ENCODE data around the gene SGPP2.

The SGPP2 gene

GRCh38 chr2:222479859-222480258 is 55.5 kb downstream of the SGPP2 start:
- DNase-seq, result no peak

- no peak for DNase-seq
Measured at GRCh38 chr2:222480497-222480896, 56.2 kb downstream of the SGPP2 start.

GRCh38 chr2:222481941-222482340 is 57.6 kb downstream of the SGPP2 start:
- no peak for DNase-seq

GRCh38 chr2:222483513-222484039 is 59.2 kb downstream of the SGPP2 start:
- no peak for DNase-seq

- DNase-seq, result no peak
Measured at GRCh38 chr2:222485367-222486211, 61.2 kb downstream of the SGPP2 start.

- DNase-seq, result no peak
Measured at GRCh38 chr2:222490131-222490530, 65.8 kb downstream of the SGPP2 start.

GRCh38 chr2:222492683-222493082 is 68.3 kb downstream of the SGPP2 start:
- no peak for DNase-seq

GRCh38 chr2:222494104-222494739 is 69.9 kb downstream of the SGPP2 start:
- DNase-seq, result no peak

GRCh38 chr2:222495388-222495787 is 71.0 kb downstream of the SGPP2 start:
- DNase-seq, result no peak

GRCh38 chr2:222499226-222499625 is 74.9 kb downstream of the SGPP2 start:
- DNase-seq, result no peak

GRCh38 chr2:222504191-222504590 is 79.8 kb downstream of the SGPP2 start:
- no peak for DNase-seq

GRCh38 chr2:222504719-222505118 is 80.4 kb downstream of the SGPP2 start:
- no peak for DNase-seq

GRCh38 chr2:222506230-222506935 is 82.0 kb downstream of the SGPP2 start:
- no peak for DNase-seq

GRCh38 chr2:222514901-222515300 is 90.6 kb downstream of the SGPP2 start:
- DNase-seq, result no peak

GRCh38 chr2:222518570-222519381 is 94.4 kb downstream of the SGPP2 start:
- DNase-seq, result no peak

- no peak for DNase-seq
Measured at GRCh38 chr2:222521099-222521498, 96.8 kb downstream of the SGPP2 start.

- DNase-seq, result no peak
Measured at GRCh38 chr2:222522082-222522481, 97.7 kb downstream of the SGPP2 start.

GRCh38 chr2:222523783-222524544 is 99.6 kb downstream of the SGPP2 start:
- DNase-seq, result no peak

- no peak for DNase-seq
Measured at GRCh38 chr2:222525811-222526210, 101.5 kb downstream of the SGPP2 start.

GRCh38 chr2:222526480-222527277 is 102.3 kb downstream of the SGPP2 start:
- DNase-seq, result no peak

- no peak for DNase-seq
Measured at GRCh38 chr2:222532315-222532714, 108.0 kb downstream of the SGPP2 start.

All from NCI-H446 (cell line).